ENCODE data around the gene FAM118B.

FAM118B gene

GRCh38 chr11:126265811-126266210 lies 54.2 kb downstream of the FAM118B start:
- Histone ChIP-seq H3K9ac (ENCODE audit: low read length in 5 of 5) (no peak overlapping the region), H3K27ac (ENCODE audit: low read depth, low read length) (no peak overlapping the region), H3K4me3 (ENCODE audit: low read depth in 1 of 5, low read length in 5 of 5) (no peak overlapping the region), H3K9me3 (ENCODE audit: control insufficient read depth in 5 of 5, low read length in 5 of 5) (no peaks in the 10 kb centered on the region), H3K36me3 (ENCODE audit: control insufficient read depth in 5 of 5, insufficient read depth in 5 of 5, low read length in 5 of 5) (peaks cover 13 to 65% (median 60%) of the 10 kb centered on the region in 5 donors), H3K4me1 (ENCODE audit: control insufficient read depth in 5 of 5, insufficient read depth in 5 of 5, low read length in 5 of 5) (peaks cover 7 to 21% (median 18%) of the 10 kb centered on the region in 5 donors), H3K27me3 (ENCODE audit: control insufficient read depth in 5 of 5, insufficient read depth in 4 of 5, low read length in 5 of 5) (no peaks in the 10 kb centered on the region)

GRCh38 chr11:126267650-126268049 lies 56.1 kb downstream of the FAM118B start:
- H3K4me1 ChIP-seq (ENCODE audit: control insufficient read depth in 5 of 5, insufficient read depth in 5 of 5, low read length in 5 of 5), result peaks cover 7 to 20% (median 18%) of the 10 kb centered on the region in 5 donors
- H3K4me3 ChIP-seq (ENCODE audit: low read depth in 1 of 5, low read length in 5 of 5), result peak overlapping the region; percentile 89 to 97 (median 92)
- peaks cover 9 to 52% (median 46%) of the 10 kb centered on the region in 5 donors for H3K36me3 ChIP-seq (ENCODE audit: control insufficient read depth in 5 of 5, insufficient read depth in 5 of 5, low read length in 5 of 5)
- no peaks in the 10 kb centered on the region for H3K9me3 ChIP-seq (ENCODE audit: control insufficient read depth in 5 of 5, low read length in 5 of 5)
- H3K27ac ChIP-seq (ENCODE audit: low read depth, low read length), result peak overlapping the region; percentile 87
- peak overlapping the region; percentile 85 to 96 (median 92) for H3K9ac ChIP-seq (ENCODE audit: low read length in 5 of 5)
- no peaks in the 10 kb centered on the region for H3K27me3 ChIP-seq (ENCODE audit: control insufficient read depth in 5 of 5, insufficient read depth in 4 of 5, low read length in 5 of 5)

DNA sequence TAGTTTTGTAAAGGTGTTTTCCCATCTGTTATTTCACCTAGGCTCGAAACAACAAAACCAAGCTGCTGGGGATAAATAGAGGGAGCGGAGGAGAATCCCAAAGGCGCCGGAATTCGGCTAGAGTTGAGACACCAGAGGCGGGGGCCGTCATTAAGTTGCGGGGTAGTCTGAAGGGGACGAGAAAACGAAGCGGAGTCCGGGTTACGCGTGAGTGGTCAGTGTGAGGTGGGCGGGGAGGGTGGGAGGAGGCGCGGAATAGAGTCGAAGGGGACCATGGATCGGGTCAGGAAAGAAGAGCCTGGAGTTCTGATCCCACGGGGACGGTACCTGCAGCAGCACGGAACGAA lies 56.8 kb downstream of the FAM118B start:
- Histone ChIP-seq H3K4me1 (ENCODE audit: control insufficient read depth in 5 of 5, insufficient read depth in 5 of 5, low read length in 5 of 5) (peaks cover 7 to 20% (median 18%) of the 10 kb centered on the region in 5 donors), H3K27me3 (ENCODE audit: control insufficient read depth in 5 of 5, insufficient read depth in 4 of 5, low read length in 5 of 5) (no peaks in the 10 kb centered on the region), H3K9me3 (ENCODE audit: control insufficient read depth in 5 of 5, low read length in 5 of 5) (no peaks in the 10 kb centered on the region), H3K27ac (ENCODE audit: low read depth, low read length) (peak overlapping the region; percentile 87), H3K4me3 (ENCODE audit: low read depth in 1 of 5, low read length in 5 of 5) (peak overlapping the region; percentile 89 to 97 (median 92)), H3K36me3 (ENCODE audit: control insufficient read depth in 5 of 5, insufficient read depth in 5 of 5, low read length in 5 of 5) (peaks cover 9 to 52% (median 46%) of the 10 kb centered on the region in 5 donors), H3K9ac (ENCODE audit: low read length in 5 of 5) (peak overlapping the region; percentile 85 to 96 (median 92))

- Histone ChIP-seq H3K27ac (ENCODE audit: low read depth, low read length) (peak within 1 kb of the TSS; percentile 87), H3K36me3 (ENCODE audit: control insufficient read depth in 5 of 5, insufficient read depth in 5 of 5, low read length in 5 of 5) (peaks cover 9 to 52% (median 46%) of the 10 kb centered on the region in 5 donors), H3K9ac (ENCODE audit: low read length in 5 of 5) (peak within 1 kb of the TSS; percentile 87 to 96 (median 92)), H3K27me3 (ENCODE audit: control insufficient read depth in 5 of 5, insufficient read depth in 4 of 5, low read length in 5 of 5) (no peaks in the 10 kb centered on the region), H3K4me1 (ENCODE audit: control insufficient read depth in 5 of 5, insufficient read depth in 5 of 5, low read length in 5 of 5) (peaks cover 7 to 20% (median 18%) of the 10 kb centered on the region in 5 donors), H3K9me3 (ENCODE audit: control insufficient read depth in 5 of 5, low read length in 5 of 5) (no peaks in the 10 kb centered on the region), H3K4me3 (ENCODE audit: low read depth in 1 of 5, low read length in 5 of 5) (peak within 1 kb of the TSS; percentile 89 to 100 (median 92))
These were observed 57.4 kb downstream of the FAM118B start, which contains the start of the genes FOXRED1 and SRPRA for GRCh38 chr11:126268708-126269579. FOXRED1 (plus strand) TSS chr11:126269154; CDS start chr11:126269207, 53 bp downstream. SRPRA (minus strand) TSS chr11:126268895; CDS start chr11:126268804, 91 bp downstream.

GRCh38 chr11:126277322-126277721 lies 65.7 kb downstream of the FAM118B start:
- no peaks in the 10 kb centered on the region for H3K27me3 ChIP-seq (ENCODE audit: control insufficient read depth in 5 of 5, insufficient read depth in 4 of 5, low read length in 5 of 5)

DNA sequence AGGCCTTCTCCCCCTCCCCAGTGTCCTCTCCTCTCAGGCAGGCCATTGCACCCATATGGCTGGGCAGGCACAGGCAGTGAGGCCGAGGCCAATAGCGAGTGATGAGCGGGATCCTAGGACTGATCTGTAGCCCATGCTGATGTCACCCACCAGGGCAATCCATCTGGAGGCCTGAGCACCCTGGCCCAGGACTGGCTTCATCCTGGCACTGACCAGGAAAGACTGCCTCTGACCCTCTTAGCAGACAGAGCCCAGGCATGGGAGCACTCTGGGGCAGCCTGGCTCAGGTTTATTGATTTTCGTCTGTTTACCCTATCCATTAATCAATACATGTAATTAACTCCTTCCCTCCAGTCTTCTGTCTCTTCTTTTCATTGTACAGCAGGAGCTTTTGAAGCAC lies 66.2 kb downstream of the FAM118B start:
- H3K9me3 ChIP-seq (ENCODE audit: control insufficient read depth in 5 of 5, low read length in 5 of 5), result no peaks in the 10 kb centered on the region
- peak overlapping the region in 1 of 5 donors; percentile 23 for H3K9ac ChIP-seq (ENCODE audit: low read length in 5 of 5)
- H3K4me3 ChIP-seq (ENCODE audit: low read depth in 1 of 5, low read length in 5 of 5), result no peak overlapping the region
- no peaks in the 10 kb centered on the region for H3K27me3 ChIP-seq (ENCODE audit: control insufficient read depth in 5 of 5, insufficient read depth in 4 of 5, low read length in 5 of 5)
- H3K36me3 ChIP-seq (ENCODE audit: control insufficient read depth in 5 of 5, insufficient read depth in 5 of 5, low read length in 5 of 5), result peaks cover 0 to 50% (median 47%) of the 10 kb centered on the region in 5 donors
- peaks cover 4 to 29% (median 14%) of the 10 kb centered on the region in 5 donors for H3K4me1 ChIP-seq (ENCODE audit: control insufficient read depth in 5 of 5, insufficient read depth in 5 of 5, low read length in 5 of 5)
- H3K27ac ChIP-seq (ENCODE audit: low read depth, low read length), result no peak overlapping the region

More at GRCh38 chr11:126277322-126277721, 65.7 kb downstream of the FAM118B start:
- no peak overlapping the region for H3K27ac ChIP-seq (ENCODE audit: low read depth, low read length)
- H3K9me3 ChIP-seq (ENCODE audit: control insufficient read depth in 5 of 5, low read length in 5 of 5), result no peaks in the 10 kb centered on the region
- H3K4me1 ChIP-seq (ENCODE audit: control insufficient read depth in 5 of 5, insufficient read depth in 5 of 5, low read length in 5 of 5), result peaks cover 3 to 25% (median 10%) of the 10 kb centered on the region in 5 donors
- H3K36me3 ChIP-seq (ENCODE audit: control insufficient read depth in 5 of 5, insufficient read depth in 5 of 5, low read length in 5 of 5), result peaks cover 0 to 54% (median 50%) of the 10 kb centered on the region in 5 donors
- H3K4me3 ChIP-seq (ENCODE audit: low read depth in 1 of 5, low read length in 5 of 5), result no peak overlapping the region
- H3K9ac ChIP-seq (ENCODE audit: low read length in 5 of 5), result peak overlapping the region in 1 of 5 donors; percentile 23

GRCh38 chr11:126279191-126279590 lies 67.6 kb downstream of the FAM118B start:
- Histone ChIP-seq H3K36me3 (ENCODE audit: control insufficient read depth in 5 of 5, insufficient read depth in 5 of 5, low read length in 5 of 5) (peaks cover 0 to 36% (median 33%) of the 10 kb centered on the region in 5 donors), H3K27ac (ENCODE audit: low read depth, low read length) (no peak overlapping the region), H3K4me3 (ENCODE audit: low read depth in 1 of 5, low read length in 5 of 5) (no peak overlapping the region), H3K9me3 (ENCODE audit: control insufficient read depth in 5 of 5, low read length in 5 of 5) (no peaks in the 10 kb centered on the region), H3K4me1 (ENCODE audit: control insufficient read depth in 5 of 5, insufficient read depth in 5 of 5, low read length in 5 of 5) (peaks cover 7 to 40% (median 24%) of the 10 kb centered on the region in 5 donors), H3K27me3 (ENCODE audit: control insufficient read depth in 5 of 5, insufficient read depth in 4 of 5, low read length in 5 of 5) (no peaks in the 10 kb centered on the region), H3K9ac (ENCODE audit: low read length in 5 of 5) (no peak overlapping the region)

DNA sequence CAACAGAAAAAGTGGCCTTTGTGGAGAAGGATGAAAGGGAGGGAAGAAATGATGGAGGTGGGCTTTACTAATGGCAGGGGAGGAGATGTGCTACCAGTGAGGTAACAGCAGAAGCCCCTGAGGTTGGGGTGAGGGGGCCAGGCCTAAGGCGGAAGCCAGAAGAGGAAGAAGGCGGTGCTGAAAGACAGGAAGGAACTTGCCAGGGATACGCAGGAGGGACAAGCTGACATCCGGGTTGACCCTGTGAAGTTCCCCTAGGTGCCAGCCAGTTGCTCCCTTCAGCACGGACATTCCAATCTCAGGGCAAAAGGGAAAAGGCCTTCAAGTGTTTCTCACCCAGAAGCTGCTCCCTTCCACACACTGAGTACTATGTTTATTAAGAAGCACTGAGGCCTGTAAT lies 69.0 kb downstream of the FAM118B start:
- Histone ChIP-seq H3K4me3 (ENCODE audit: low read depth in 1 of 5, low read length in 5 of 5) (no peak overlapping the region), H3K27ac (ENCODE audit: low read depth, low read length) (no peak overlapping the region), H3K9me3 (ENCODE audit: control insufficient read depth in 5 of 5, low read length in 5 of 5) (no peaks in the 10 kb centered on the region), H3K9ac (ENCODE audit: low read length in 5 of 5) (no peak overlapping the region), H3K27me3 (ENCODE audit: control insufficient read depth in 5 of 5, insufficient read depth in 4 of 5, low read length in 5 of 5) (no peaks in the 10 kb centered on the region), H3K36me3 (ENCODE audit: control insufficient read depth in 5 of 5, insufficient read depth in 5 of 5, low read length in 5 of 5) (peaks cover 0 to 24% (median 21%) of the 10 kb centered on the region in 5 donors), H3K4me1 (ENCODE audit: control insufficient read depth in 5 of 5, insufficient read depth in 5 of 5, low read length in 5 of 5) (peaks cover 7 to 42% (median 28%) of the 10 kb centered on the region in 5 donors)

GRCh38 chr11:126281245-126281644 lies 69.7 kb downstream of the FAM118B start:
- peaks cover 0 to 17% (median 15%) of the 10 kb centered on the region in 5 donors for H3K36me3 ChIP-seq (ENCODE audit: control insufficient read depth in 5 of 5, insufficient read depth in 5 of 5, low read length in 5 of 5)
- H3K9me3 ChIP-seq (ENCODE audit: control insufficient read depth in 5 of 5, low read length in 5 of 5), result no peaks in the 10 kb centered on the region
- peaks cover 7 to 42% (median 28%) of the 10 kb centered on the region in 5 donors for H3K4me1 ChIP-seq (ENCODE audit: control insufficient read depth in 5 of 5, insufficient read depth in 5 of 5, low read length in 5 of 5)
- no peaks in the 10 kb centered on the region for H3K27me3 ChIP-seq (ENCODE audit: control insufficient read depth in 5 of 5, insufficient read depth in 4 of 5, low read length in 5 of 5)
- H3K4me3 ChIP-seq (ENCODE audit: low read depth in 1 of 5, low read length in 5 of 5), result no peak overlapping the region
- H3K27ac ChIP-seq (ENCODE audit: low read depth, low read length), result no peak overlapping the region
- no peak overlapping the region for H3K9ac ChIP-seq (ENCODE audit: low read length in 5 of 5)

DNA sequence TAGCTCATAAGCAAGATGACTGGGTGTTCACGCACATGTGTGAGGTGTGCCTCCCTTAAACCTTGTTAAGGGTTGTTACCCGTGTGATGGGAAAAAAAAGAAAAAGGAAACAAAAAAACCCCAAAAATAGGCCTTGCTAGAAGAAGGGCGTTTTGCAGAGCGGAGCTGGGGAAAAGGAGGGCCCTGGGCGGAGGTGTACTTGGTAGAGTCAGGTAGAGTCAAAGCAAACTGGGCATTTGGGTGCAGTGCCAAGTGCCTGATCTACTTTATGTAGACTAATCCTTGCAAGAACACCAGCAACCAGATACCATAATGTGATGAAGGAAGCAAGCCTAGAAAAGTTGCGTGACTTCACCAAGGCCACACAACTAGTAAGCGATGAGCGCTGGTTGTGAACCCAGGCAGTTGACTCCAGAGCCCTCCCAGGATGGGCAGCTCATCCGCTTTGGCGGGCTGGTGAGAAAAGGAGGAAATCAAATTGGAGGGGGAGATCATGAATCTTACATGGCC lies 70.1 kb downstream of the FAM118B start:
- no peaks in the 10 kb centered on the region for H3K9me3 ChIP-seq (ENCODE audit: control insufficient read depth in 5 of 5, low read length in 5 of 5)
- H3K4me1 ChIP-seq (ENCODE audit: control insufficient read depth in 5 of 5, insufficient read depth in 5 of 5, low read length in 5 of 5), result peaks cover 7 to 42% (median 28%) of the 10 kb centered on the region in 5 donors
- no peaks in the 10 kb centered on the region for H3K27me3 ChIP-seq (ENCODE audit: control insufficient read depth in 5 of 5, insufficient read depth in 4 of 5, low read length in 5 of 5)
- peak overlapping the region in 2 of 5 donors; percentile 73 to 87 for H3K4me3 ChIP-seq (ENCODE audit: low read depth in 1 of 5, low read length in 5 of 5)
- H3K9ac ChIP-seq (ENCODE audit: low read length in 5 of 5), result peak overlapping the region in 3 of 5 donors; percentile 63 to 88 (median 82)
- peaks cover 0 to 15% (median 14%) of the 10 kb centered on the region in 5 donors for H3K36me3 ChIP-seq (ENCODE audit: control insufficient read depth in 5 of 5, insufficient read depth in 5 of 5, low read length in 5 of 5)
- H3K27ac ChIP-seq (ENCODE audit: low read depth, low read length), result peak overlapping the region; percentile 78

Measured in subcutaneous abdominal adipose tissue (tissue), 5 donors.